Heart left ventricle (tissue), 13 donors: ENCODE results near the gene RNF123.

ENCODE experiments used
- CTCF ChIP-seq, 12 donors: fragments of 200-600 bp; sonication (generic) in 4 of 12; IDR thresholded peaks; one replicate each; pipeline versions ENCODE4 v1.5.0 to v1.8.0; 2018 to 2022; ENCODE audit warnings: antibody characterized with exemption in 12 of 12, mild to moderate bottlenecking in 5 of 12
- POLR2A ChIP-seq, 2 donors: fragments of 450-650 bp; IDR thresholded peaks; one replicate each; pipeline ENCODE4 v1.6.1; 2017; ENCODE audit warnings: antibody characterized with exemption in 2 of 2, mild to moderate bottlenecking in 2 of 2, moderate library complexity in 2 of 2
- donor health status: ischemic (EF 13 %, LVEDD 7.1; RV severe dilation, severe dysfunction).
- donor health status: DM: no; HTN: yes; CAD: no.
- donor health status: DM: no; HTN: no; CAD: no.
- donor health status: ischemic (EF 25% LVEDD 6.9; RV normal size, moderate dysfunction).
- donor health status: ischemic (EF 25% LVEDD 5.7; RV mildly dilated, moderate dysfunction).
- donor health status: ischemic (EF 35%, LVEDD 5.7; RV mildly dilated, moderate dysfunction).
- donor health status: nonischemic (EF 11% LVEDD 7.7; RV severe dilation, severe dysfunction).
- donor health status: DM: yes; HTN: yes; CAD: no.
- donor health status: PGD.
- donor health status: ischemic (EF 29% LVEDD 5.4; RV normal size, mild dysfunction).
- donor health status: nonischemic (EF 23%, LVEDD 6.1; RV moderate dilation, normal function).

GRCh38 chr3:49725906-49726681 is 36.7 kb downstream of the RNF123 start:
- TF ChIP-seq POLR2A (IDR thresholded peaks at IDR 0.05): no peak
- TF ChIP-seq CTCF (IDR thresholded peaks at IDR 0.05): no peak
